Pulmonary artery endothelial cell (primary cell): ENCODE data around the gene SMAD3. TPM values are rescaled to one million over a fixed set of nuclear protein-coding genes. Genes with fewer than 3 reads are reported as not detected.

Source experiments
- DNase-seq: peaks from one replicate; pipeline ENCODE4 v3.0.0-alpha.2; 2011; ENCODE audit warnings: low read depth, low spot score
- total RNA-seq: library from RNA; depleted of rRNA; stranded (reverse); fragments of >200 nt; gene quantifications from 2 replicates; pipeline ENCODE4 v1.2.3, GENCODE V29; 2014

The SMAD3 gene
- total RNA-seq, 1 donor from 2014 or later: 34.6 TPM

DNA sequence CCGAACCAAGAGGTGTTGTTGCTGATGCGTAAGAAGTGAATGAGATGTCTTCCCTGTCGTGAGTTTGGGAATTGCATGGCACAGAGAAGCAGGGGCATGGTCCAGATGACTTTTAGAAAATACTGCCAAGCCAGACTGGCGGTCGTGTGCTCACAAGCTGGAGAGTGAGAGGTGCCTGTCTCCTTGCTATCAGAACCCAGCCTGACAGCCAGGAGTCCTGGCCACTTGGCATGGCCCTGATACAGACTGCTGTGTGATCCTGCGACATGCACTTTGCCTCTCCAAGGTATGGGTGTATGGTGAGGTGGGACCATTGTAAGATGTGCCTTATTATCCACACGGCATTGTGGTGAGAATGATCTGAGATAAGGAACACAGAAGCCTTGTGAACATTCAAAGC is 93.0 kb downstream of the SMAD3 start:
- DNase-seq: no peak

DNA sequence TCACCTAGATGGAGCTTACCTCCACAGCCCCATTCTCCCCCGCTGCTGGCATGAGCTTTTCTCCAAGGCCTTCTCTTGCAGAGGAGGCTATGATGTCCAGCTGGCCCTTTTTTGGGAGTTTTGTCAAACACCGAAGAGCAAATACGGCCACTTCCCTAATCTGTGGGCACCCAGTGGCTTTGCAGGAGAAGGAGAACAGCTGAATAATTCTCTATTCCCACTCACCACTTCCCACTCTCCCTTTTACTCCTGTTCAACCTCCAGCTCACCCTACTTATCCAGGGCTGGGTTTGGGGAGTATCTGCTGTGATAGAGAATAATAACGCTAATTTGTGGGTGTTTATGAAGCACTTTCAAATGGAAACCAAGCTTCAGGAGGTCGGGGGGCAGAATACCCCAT is 96.0 kb downstream of the SMAD3 start:
- no peak for DNase-seq

DNA sequence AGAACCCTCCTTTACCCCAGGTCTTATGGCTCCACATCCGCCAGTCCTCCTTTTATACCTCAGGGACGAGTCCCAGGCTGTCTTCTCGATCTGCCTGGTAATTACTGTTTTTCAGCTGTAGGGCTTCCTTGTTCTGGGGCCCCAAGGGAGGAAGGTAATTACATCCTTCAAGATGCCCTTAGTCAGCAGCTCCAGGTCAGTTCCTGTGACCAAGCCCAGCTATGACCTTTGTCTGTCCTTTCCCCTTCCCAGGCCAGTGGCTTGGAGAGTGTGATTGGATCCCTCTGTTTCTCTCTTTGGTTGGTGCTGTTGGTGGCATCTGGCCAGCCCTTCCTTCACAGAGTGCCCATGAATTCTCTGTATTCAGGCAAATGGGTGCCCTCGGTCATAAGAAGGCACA is 96.5 kb downstream of the SMAD3 start:
- no peak for DNase-seq

- no peak for DNase-seq
These were observed 97.8 kb downstream of the SMAD3 start for GRCh38 chr15:67163180-67163579.

- DNase-seq: no peak
These were observed 99.0 kb downstream of the SMAD3 start for GRCh38 chr15:67164401-67164791.

- no peak for DNase-seq
These were observed 99.4 kb downstream of the SMAD3 start for GRCh38 chr15:67164811-67165253.

DNA sequence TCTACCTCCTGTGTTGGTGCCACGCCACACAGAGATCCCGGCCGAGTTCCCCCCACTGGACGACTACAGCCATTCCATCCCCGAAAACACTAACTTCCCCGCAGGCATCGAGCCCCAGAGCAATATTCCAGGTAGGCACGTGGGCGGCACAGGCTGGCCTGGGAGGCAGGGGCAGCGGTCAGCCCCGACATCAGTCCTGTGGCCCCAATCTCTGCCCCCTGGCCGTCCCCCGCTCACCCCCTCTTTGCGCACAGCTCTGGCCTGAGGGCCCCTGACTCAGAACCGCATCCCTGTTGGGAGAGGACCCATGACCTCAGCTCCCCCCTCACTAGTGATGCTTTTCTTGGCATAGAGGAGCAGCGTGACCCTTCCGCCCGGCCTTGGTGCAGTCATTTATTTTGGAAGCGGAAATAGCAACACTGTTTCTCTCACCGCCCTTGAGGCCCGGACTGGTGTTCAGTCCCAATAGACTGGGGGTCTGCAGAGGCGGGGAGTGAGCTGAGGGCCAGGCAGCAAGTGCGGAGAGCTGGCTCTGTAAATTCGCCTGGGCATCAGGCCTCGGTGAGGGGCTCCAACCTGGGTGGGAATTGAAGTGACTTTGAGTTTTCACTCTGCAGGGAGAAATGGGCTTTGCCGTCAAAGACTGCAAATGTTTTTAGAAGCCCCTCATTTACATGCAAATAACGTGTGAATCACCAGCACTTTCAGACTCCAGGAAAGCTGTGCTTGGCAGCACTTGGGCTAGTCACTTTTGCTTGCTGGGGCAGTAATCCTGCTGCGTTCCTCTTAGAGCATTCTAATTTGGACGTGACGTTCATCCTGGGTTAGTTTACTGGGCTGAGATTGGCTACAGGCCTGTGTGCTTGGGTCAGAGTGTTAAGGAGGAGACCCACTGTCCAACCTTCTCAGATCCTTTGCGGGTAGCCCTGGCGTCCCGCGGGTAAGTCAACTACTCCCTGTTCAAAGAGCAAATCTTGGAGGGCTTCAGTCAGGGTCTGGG is 100.2 kb downstream of the SMAD3 start:
- no peak for DNase-seq

GRCh38 chr15:67166280-67167009 is 101.0 kb downstream of the SMAD3 start:
- no peak for DNase-seq

DNA sequence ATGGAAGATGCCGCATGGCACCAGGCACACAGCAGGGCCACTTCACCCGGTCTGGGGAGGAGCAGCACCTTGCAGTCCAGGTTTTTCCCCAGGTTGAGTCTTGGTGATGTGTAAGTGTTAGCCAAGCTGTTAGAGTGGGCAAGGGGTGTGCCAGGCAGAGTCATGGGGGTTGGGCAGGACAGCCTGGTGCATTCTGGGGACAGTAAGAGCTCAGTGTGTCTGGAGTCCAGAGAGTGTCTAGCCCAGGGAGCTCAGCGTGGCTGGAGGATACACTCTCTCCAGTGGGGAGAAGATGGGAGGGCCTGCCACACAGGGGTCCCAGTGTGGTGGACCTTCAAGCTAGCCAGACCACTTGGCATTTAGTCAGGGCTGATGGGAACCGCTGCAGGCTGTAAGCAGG is 101.7 kb downstream of the SMAD3 start:
- no peak for DNase-seq

- no peak for DNase-seq
These were observed 103.3 kb downstream of the SMAD3 start for GRCh38 chr15:67168694-67169093.

GRCh38 chr15:67170143-67170925 is 104.9 kb downstream of the SMAD3 start:
- DNase-seq: no peak

- no peak for DNase-seq
These were observed 106.1 kb downstream of the SMAD3 start for GRCh38 chr15:67171471-67171870.

DNA sequence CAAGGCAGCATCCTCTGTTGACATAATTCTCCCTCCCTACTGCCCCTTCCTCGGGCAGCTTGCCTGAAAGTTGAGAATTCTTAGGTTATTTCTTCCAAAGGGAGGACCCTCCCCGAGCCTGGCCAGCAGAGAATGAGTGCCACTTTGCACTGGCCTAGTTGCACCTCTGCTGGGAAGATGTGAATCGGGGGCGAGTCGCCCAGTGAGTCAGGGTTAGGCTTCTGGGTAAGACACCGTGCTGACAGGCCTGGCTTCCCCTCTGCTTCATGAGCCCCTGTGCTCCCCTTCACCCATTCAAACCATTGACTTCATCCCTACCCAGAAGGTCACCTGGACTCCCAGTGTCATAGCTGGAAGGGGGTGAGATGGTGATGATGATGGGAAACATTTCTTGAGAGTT is 106.8 kb downstream of the SMAD3 start:
- DNase-seq: no peak

GRCh38 chr15:67173005-67173404 is 107.6 kb downstream of the SMAD3 start:
- DNase-seq: no peak

DNA sequence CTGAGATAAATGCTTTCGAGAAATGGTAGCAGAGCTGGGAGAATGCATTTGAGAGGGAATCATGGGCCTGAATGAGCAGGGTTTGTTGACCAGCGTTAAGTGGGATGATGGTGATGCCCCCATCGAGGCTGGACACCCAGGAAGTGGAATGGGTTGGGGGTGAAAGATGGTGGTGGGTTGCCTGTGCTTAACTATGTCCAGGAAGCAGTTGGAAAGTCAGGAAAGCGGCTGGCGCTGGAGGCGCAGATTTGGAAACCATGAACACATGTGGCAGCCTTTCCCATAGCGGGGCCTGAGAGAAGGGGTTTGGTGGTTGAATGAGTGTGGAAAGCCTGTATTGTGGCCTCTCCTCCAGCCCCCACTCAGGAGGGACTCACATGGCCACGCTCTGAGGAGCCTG is 108.4 kb downstream of the SMAD3 start:
- no peak for DNase-seq

DNA sequence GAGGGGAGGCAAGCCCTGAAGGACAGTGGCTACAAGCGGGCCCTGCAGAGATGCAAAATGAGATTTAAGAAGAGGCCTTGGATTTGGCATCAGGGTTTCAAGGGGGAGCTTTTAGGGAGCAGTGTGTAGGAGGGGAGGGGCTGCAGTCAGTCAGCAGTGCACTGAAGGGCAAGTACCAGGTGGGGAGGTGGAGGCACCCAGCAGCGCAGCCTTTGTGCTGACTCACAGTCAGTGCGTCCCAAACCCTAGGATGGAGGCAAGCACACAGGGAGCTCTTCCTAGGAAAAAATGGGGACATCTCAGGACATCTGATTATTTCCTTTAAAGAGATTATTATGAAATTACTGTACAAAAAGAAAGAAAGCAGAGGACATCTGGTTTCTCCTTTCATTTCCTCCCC is 109.0 kb downstream of the SMAD3 start:
- DNase-seq: no peak

DNA sequence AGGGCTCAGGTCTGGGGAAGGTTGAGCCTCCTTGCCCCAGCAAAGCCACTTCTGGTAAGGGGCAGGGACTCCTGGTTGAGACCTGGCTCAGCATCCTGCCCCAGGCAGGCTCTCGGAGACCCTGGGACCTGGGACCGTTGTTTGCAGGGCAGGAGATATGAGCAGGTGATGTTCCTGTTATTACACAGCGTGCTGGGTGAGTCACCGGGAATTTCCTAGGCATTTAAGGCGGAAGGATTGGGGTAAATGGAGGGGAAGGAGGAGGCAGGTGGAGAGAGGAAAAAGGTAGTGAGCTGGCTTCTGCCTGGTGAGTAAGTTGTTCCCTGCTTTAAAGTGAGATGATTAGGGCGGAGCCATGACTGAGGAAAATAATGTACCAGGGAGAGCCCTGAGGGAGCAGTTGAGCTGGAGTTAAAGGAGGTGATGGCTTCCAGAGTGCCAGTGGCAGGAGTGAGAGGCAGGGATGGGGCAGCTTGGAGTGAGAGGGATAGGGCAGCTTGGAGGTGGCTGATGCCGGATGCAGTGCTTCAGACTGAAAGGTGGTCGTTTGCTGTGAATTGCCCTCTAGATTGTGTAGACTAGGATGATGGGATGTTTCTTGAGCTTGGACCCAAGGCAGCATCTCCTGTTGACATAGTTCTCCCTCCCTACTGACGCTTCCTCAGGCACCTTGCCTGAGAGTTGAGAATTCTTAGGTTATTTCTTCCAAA is 109.6 kb downstream of the SMAD3 start:
- DNase-seq: peak; percentile 60

GRCh38 chr15:67175643-67176071 is 110.3 kb downstream of the SMAD3 start:
- DNase-seq: no peak

- no peak for DNase-seq
These were observed 111.0 kb downstream of the SMAD3 start for GRCh38 chr15:67176195-67176971.

- DNase-seq: no peak
These were observed 112.3 kb downstream of the SMAD3 start for GRCh38 chr15:67177752-67178151.
